Keratinocyte (primary cell): Measurements from ENCODE around the gene INPP5B. TPM values are rescaled to one million over a fixed set of nuclear protein-coding genes. Genes with fewer than 3 reads are reported as not detected.

Source experiments
- DNase-seq: peaks from one replicate; pipeline ENCODE4 v3.0.0-alpha.2; 2011; ENCODE audit warnings: low read depth, missing footprints, low spot score
- FAIRE-seq: peaks from 2 replicates; lab custom pipeline; 2011; peaks lifted over from hg19 to GRCh38; lab: Jason Lieb, UNC
- H2AFZ ChIP-seq: 2 replicates; pipeline ENCODE4 v1.6.0; 2012; ENCODE audit warnings: low read length, control low read depth, inconsistent platforms; ENCODE audit not compliant: control insufficient read depth
- H3K27ac ChIP-seq: 2 replicates; pipeline ENCODE4 v1.5.1; 2011; ENCODE audit warnings: low read length; ENCODE audit not compliant: control insufficient read depth, insufficient read depth
- H3K27me3 ChIP-seq: 3 replicates; pipeline ENCODE4 v1.6.0; 2011; ENCODE audit warnings: low read length; ENCODE audit not compliant: control insufficient read depth, insufficient read depth; ENCODE audit errors: extremely low read depth
- H3K36me3 ChIP-seq, 2 experiments: 2 replicates in 1 of 2; 3 replicates in 1 of 2; pipeline ENCODE4 v1.5.1; 2011; ENCODE audit warnings: low read length in 2 of 2, mild to moderate bottlenecking in 1 of 2; ENCODE audit not compliant: control insufficient read depth in 2 of 2, insufficient read depth in 2 of 2; ENCODE audit errors: extremely low read depth in 1 of 2
- H3K4me1 ChIP-seq: 3 replicates; pipeline ENCODE4 v1.5.1; 2011; ENCODE audit warnings: low read length; ENCODE audit not compliant: control insufficient read depth, insufficient read depth; ENCODE audit errors: extremely low read depth
- H3K4me2 ChIP-seq: 3 replicates; pipeline ENCODE4 v1.6.0; 2011; ENCODE audit warnings: low read depth, low read length; ENCODE audit not compliant: control insufficient read depth, insufficient read depth; ENCODE audit errors: extremely low read depth
- H3K4me3 ChIP-seq, 3 experiments: fragments of 200-600 bp in 1 of 3; sonication (generic) in 1 of 3; 2 replicates in 2 of 3; 3 replicates in 1 of 3; pipeline ENCODE4 v1.5.1; 2011 to 2016; ENCODE audit warnings: low read length in 3 of 3, mild to moderate bottlenecking in 3 of 3, control low read depth in 2 of 3, inconsistent platforms in 1 of 3, low read depth in 1 of 3, mixed read lengths in 1 of 3, mixed run types in 1 of 3, moderate library complexity in 1 of 3; ENCODE audit not compliant: control insufficient read depth in 2 of 3, insufficient read depth in 2 of 3; ENCODE audit errors: extremely low read depth in 1 of 3
- H3K79me2 ChIP-seq: 2 replicates; pipeline ENCODE4 v1.6.0; 2012; ENCODE audit warnings: low read length; ENCODE audit not compliant: control insufficient read depth, insufficient read depth
- H3K9ac ChIP-seq: 3 replicates; pipeline ENCODE4 v1.6.0; 2011; ENCODE audit warnings: low read length; ENCODE audit not compliant: control insufficient read depth, insufficient read depth; ENCODE audit errors: extremely low read depth
- H3K9me1 ChIP-seq: 3 replicates; pipeline ENCODE4 v1.6.0; 2011; ENCODE audit warnings: low read length; ENCODE audit not compliant: control insufficient read depth, insufficient read depth; ENCODE audit errors: extremely low read depth
- H3K9me3 ChIP-seq: 2 replicates; pipeline ENCODE4 v1.5.1; 2012; ENCODE audit warnings: low read depth, low read length; ENCODE audit not compliant: control insufficient read depth
- H4K20me1 ChIP-seq: 3 replicates; pipeline ENCODE4 v1.6.0; 2011; ENCODE audit warnings: low read length; ENCODE audit not compliant: control insufficient read depth, insufficient read depth; ENCODE audit errors: extremely low read depth
- EZH2 ChIP-seq: IDR thresholded peaks from one replicate; pipeline ENCODE4 v1.6.1; 2012; ENCODE audit warnings: inconsistent platforms, mild to moderate bottlenecking, low read length, moderate library complexity
- dilution Hi-C: fragments of 300-500 bp; cut with MboI; formaldehyde crosslinking; loops from one replicate; pipeline ENCODE4 v1.7.0; 2020; ENCODE audit warnings: low sequenced_read_pairs; ENCODE audit not compliant: extremely low pct_ligation_motif_present
- polyA plus RNA-seq, 5 experiments: library from polyadenylated mRNA; depleted of rRNA in 3 of 5; stranded (reverse) in 3 of 5; stranded (forward) in 1 of 5; unstranded in 1 of 5; fragments of >200 nt; gene quantifications; 1 replicate in 1 of 5; 2 replicates in 3 of 5; 3 replicates in 1 of 5; pipeline versions ENCODE4 v1.2.1 to v1.2.3, GENCODE V29; 2011 to 2012; ENCODE audit warnings: missing spikeins in 2 of 5, low read depth in 1 of 5, low replicate concordance in 1 of 5
- small RNA-seq, 3 experiments: library from RNA; depleted of rRNA; stranded (forward); fragments of <200 nt; gene quantifications; one replicate each; pipeline ENCODE3, GENCODE V24; 2012; ENCODE audit warnings: low read depth in 3 of 3, low replicate concordance in 1 of 3; ENCODE audit not compliant: insufficient read length in 3 of 3
- TF ChIP-seq, protein P1 (sequence below), 3 experiments: IDR thresholded peaks in 1 of 3; conservative IDR thresholded peaks in 1 of 3; optimal IDR thresholded peaks in 1 of 3; 2 replicates in 2 of 3; 3 replicates in 1 of 3; pipeline versions ENCODE3 to v1.5.1; 2011; ENCODE audit warnings: low read length in 3 of 3, mild to moderate bottlenecking in 3 of 3, moderate library complexity in 2 of 3, control low read depth in 1 of 3, inconsistent platforms in 1 of 3; ENCODE audit not compliant: insufficient read depth in 2 of 3; ENCODE audit errors: extremely low read depth in 1 of 3

The INPP5B gene
- polyA plus RNA-seq, 1 donor (not counting 4 experiments of a cell fraction or from before 2014, with no cell fraction given) = 6.4 TPM

DNA sequence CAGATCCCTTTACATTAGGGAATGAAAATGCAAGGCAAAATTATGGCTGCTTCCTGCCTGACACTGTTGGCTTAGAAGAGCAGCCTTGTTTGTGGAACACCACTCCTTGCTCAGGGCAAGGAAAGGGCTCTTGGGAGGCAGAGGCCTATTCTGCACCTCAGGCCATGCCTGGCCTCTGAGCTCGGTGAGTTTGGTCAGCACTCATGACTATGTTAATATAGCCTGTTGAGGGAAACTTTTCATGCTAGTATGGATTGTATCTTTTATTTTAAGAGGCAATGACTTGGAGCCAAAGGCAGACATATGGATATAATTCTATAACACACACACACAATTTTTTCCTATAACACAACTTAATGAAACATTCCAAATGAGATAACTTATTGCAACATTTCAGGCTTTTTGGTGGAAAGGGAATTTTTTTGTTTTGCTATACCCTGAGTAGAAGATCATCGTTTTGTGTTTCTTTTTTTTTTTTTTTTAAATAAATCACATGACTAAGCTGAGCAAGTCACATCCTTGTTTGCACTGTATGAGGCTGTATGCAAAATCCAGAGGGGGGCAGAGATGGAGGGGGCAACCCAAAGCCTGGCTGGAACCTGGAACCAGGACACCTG lies 133.2 kb downstream of the INPP5B start:
- Histone ChIP-seq H3K4me2 (no peak overlapping the region), H3K9me3 (no peaks in the 10 kb centered on the region), H3K4me3 (no peak overlapping the region), H3K9me1 (peaks cover 6% of the 10 kb centered on the region), H3K9ac (no peak overlapping the region), H3K27me3 (no peaks in the 10 kb centered on the region), H4K20me1 (no peaks in the 10 kb centered on the region), H3K4me1 (peaks cover 7% of the 10 kb centered on the region), H3K79me2 (peaks cover 23% of the 10 kb centered on the region), H3K36me3 (peaks cover 22 to 30% of the 10 kb centered on the region in 2 experiments), H3K27ac (no peak overlapping the region), H2AFZ (no peak overlapping the region)
- dilution Hi-C loops = no loop called here
- DNase-seq (no peak), FAIRE-seq (no peak)
- TF ChIP-seq EZH2 = no peak
- TF ChIP-seq, protein P1, sequence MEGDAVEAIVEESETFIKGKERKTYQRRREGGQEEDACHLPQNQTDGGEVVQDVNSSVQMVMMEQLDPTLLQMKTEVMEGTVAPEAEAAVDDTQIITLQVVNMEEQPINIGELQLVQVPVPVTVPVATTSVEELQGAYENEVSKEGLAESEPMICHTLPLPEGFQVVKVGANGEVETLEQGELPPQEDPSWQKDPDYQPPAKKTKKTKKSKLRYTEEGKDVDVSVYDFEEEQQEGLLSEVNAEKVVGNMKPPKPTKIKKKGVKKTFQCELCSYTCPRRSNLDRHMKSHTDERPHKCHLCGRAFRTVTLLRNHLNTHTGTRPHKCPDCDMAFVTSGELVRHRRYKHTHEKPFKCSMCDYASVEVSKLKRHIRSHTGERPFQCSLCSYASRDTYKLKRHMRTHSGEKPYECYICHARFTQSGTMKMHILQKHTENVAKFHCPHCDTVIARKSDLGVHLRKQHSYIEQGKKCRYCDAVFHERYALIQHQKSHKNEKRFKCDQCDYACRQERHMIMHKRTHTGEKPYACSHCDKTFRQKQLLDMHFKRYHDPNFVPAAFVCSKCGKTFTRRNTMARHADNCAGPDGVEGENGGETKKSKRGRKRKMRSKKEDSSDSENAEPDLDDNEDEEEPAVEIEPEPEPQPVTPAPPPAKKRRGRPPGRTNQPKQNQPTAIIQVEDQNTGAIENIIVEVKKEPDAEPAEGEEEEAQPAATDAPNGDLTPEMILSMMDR (optimal IDR thresholded peaks at IDR 0.05 in 1 of 3, IDR thresholded peaks at IDR 0.05 in 1 of 3, conservative IDR thresholded peaks at IDR 0.05 in 1 of 3; ENCODE audit: extremely low read depth in 1 of 3, insufficient read depth in 2 of 3, low read length in 3 of 3) = no peak

DNA sequence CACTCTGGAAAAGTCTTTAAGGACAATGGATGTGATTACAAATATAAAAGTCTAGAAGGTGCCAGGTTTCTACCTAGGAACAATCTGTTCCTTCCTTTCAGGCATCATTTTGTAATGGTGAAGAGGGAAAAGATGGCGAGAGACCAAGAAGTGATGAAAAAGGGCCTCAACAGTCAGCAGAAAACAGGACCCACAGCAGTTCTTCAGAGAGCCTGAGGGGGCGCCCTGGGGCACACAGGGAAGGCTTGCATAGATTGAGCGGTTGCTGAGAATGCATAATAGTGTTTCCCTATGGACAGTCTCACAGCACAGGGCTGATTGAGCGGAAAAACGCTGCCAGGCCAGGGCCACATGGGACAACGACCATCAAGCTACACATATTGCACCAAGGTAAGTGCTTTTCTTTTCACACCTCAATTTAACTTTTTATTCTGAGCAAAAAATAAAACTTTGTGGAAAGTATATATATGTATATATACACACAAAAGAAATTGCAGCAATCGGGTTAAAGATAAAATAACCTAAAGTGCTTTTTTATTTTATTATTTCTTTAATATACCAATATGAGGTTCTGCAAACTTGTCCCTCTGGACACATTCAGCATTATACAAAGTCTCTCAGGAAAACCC lies 135.7 kb downstream of the INPP5B start:
- H3K9ac ChIP-seq = no peak overlapping the region
- H3K36me3 ChIP-seq = peaks cover 23% of the 10 kb centered on the region in 2 experiments
- H3K9me3 ChIP-seq = no peaks in the 10 kb centered on the region
- peaks cover 7% of the 10 kb centered on the region for H4K20me1 ChIP-seq
- peaks cover 37% of the 10 kb centered on the region for H3K79me2 ChIP-seq
- H3K27me3 ChIP-seq = no peaks in the 10 kb centered on the region
- FAIRE-seq = peak; percentile 71
- no peak overlapping the region for H2AFZ ChIP-seq
- no peak for TF ChIP-seq EZH2
- TF ChIP-seq, protein P1 (optimal IDR thresholded peaks at IDR 0.05 in 1 of 3, IDR thresholded peaks at IDR 0.05 in 1 of 3, conservative IDR thresholded peaks at IDR 0.05 in 1 of 3; ENCODE audit: extremely low read depth in 1 of 3, insufficient read depth in 2 of 3, low read length in 3 of 3) = peak; percentile 73 to 98 (median 73)
- no peak overlapping the region for H3K4me3 ChIP-seq
- dilution Hi-C loops = no loop called here
- peaks cover 6% of the 10 kb centered on the region for H3K9me1 ChIP-seq
- no peak overlapping the region for H3K27ac ChIP-seq
- DNase-seq = no peak
- H3K4me2 ChIP-seq = no peak overlapping the region
- H3K4me1 ChIP-seq = peaks cover 15% of the 10 kb centered on the region

Small RNAs within 50 kb of the gene (small RNA-seq; reads per million reads assigned to genes)
- 0 reads per million in 3 experiments for gene RF00017
- 0 reads per million in 3 experiments for gene RF00092
- gene RNU6-510P = 0 to 0.25 (median 0) reads per million in 3 experiments
- 0 reads per million in 3 experiments for gene RNU6-584P

Other genes starting within 250 kb of the INPP5B start
- gene EPHA10, start 181.9 kb downstream of the INPP5B start, polyA plus RNA-seq = 0.01 TPM in 1 of 3 replicates, not detected in the others
- gene MANEAL, start 153.2 kb downstream of the INPP5B start, polyA plus RNA-seq = 0.32 to 0.72 TPM (median 0.37 TPM) in 3 replicates
- gene C1orf122, start 139.3 kb downstream of the INPP5B start, polyA plus RNA-seq = 22.2 to 46.0 TPM (median 25.8 TPM) in 3 replicates
- gene YRDC, start 138.8 kb downstream of the INPP5B start, polyA plus RNA-seq = 21.7 to 26.8 TPM (median 22.2 TPM) in 3 replicates
- gene MTF1, start 87.5 kb downstream of the INPP5B start, polyA plus RNA-seq = 10.5 to 13.1 TPM (median 10.7 TPM) in 3 replicates
- 26.4 to 47.0 TPM (median 44.5 TPM) in 3 replicates for gene SF3A3, start 43.0 kb upstream of the INPP5B start, polyA plus RNA-seq
- gene FHL3, start 58.5 kb upstream of the INPP5B start, polyA plus RNA-seq = 5.1 to 24.6 TPM (median 5.2 TPM) in 3 replicates
- gene UTP11, start 65.7 kb upstream of the INPP5B start, polyA plus RNA-seq = 24.1 to 50.0 TPM (median 49.1 TPM) in 3 replicates
- 0.32 to 1.3 TPM (median 0.59 TPM) in 3 replicates for gene POU3F1, start 99.7 kb upstream of the INPP5B start, polyA plus RNA-seq